C4-2B (cell line): Measurements from ENCODE around the gene ARID5B.

Experiments
- H3K27ac ChIP-seq: fragments of 450-650 bp; 2 replicates; pipeline ENCODE4 v1.5.1; 2017
- ZFX ChIP-seq: fragments of 450-650 bp; IDR thresholded peaks from 2 replicates; pipeline ENCODE4 v1.6.1; 2017
- TF ChIP-seq, protein P1 (sequence below): fragments of 450-650 bp; conservative IDR thresholded peaks from 2 replicates; pipeline ENCODE4 v1.5.1; 2017; ENCODE audit warnings: mild to moderate bottlenecking

Gene ARID5B

DNA sequence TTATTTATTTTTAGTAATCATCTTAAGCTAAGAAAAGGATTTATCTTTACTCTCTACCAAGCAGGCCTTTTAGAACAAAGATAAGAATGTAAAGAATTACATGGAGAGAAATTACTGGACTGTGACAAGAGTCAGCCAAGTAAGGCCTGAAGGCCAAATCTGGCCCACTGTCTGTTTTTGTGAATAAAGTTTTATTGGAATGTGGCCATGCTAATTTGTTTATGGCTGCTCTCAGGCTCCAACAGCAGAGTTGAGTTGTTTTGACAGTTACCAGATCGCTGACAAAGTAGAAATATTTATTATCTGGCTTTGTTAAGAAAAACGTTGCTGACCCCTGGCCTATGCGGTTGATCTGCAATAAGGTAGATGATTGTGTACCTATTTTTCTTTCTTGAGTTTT lies 6.1 kb downstream of the ARID5B start:
- H3K27ac ChIP-seq: no peak overlapping the region
- TF ChIP-seq, protein P1, sequence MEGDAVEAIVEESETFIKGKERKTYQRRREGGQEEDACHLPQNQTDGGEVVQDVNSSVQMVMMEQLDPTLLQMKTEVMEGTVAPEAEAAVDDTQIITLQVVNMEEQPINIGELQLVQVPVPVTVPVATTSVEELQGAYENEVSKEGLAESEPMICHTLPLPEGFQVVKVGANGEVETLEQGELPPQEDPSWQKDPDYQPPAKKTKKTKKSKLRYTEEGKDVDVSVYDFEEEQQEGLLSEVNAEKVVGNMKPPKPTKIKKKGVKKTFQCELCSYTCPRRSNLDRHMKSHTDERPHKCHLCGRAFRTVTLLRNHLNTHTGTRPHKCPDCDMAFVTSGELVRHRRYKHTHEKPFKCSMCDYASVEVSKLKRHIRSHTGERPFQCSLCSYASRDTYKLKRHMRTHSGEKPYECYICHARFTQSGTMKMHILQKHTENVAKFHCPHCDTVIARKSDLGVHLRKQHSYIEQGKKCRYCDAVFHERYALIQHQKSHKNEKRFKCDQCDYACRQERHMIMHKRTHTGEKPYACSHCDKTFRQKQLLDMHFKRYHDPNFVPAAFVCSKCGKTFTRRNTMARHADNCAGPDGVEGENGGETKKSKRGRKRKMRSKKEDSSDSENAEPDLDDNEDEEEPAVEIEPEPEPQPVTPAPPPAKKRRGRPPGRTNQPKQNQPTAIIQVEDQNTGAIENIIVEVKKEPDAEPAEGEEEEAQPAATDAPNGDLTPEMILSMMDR: no peak

DNA sequence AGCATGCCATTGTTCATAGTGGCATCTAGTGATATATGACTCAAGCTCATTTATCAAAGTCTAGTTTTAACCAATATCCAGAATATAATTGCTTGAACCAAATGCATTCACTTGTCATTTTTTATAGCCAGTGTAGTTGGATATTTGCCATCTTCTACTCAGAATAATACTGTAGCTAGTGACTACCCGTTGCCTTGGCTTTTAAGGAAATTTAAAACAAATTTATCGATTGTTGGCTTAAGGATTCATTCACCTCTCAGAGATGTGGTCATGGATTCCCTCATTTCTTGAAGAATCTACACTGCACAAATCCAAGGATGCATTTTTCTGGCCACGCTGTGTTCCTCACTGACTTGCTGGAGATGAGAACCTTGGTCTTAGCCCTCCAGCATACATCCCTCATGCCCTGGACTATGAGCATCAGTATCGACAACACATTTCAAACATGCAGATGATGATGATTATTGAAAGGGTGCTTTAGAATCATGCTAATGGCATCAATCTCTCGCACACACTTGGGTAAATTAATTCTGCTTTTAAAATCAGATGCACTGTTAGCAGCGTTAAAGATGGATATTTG lies 8.8 kb downstream of the ARID5B start:
- TF ChIP-seq ZFX: no peak
- TF ChIP-seq, protein P1: no peak
- no peak overlapping the region for H3K27ac ChIP-seq

DNA sequence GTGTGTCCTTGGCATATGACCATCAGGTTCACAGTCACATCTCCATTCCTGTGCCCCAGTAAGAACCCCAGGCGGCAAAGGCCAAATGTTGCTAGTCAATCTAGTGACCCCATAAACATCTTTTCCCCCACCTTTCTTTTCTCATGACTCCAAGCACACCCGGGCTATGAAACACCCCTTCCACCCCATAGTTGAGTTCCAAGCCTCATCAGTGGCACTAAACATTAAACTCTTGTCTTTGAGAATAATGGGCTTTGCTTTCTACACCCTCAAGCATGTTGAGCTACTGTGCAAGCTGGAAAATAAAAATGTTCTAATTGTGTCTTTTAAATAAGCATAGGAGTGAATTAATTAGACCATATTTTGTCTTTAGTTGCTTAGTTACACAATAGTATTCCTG lies 9.4 kb downstream of the ARID5B start:
- no peak overlapping the region for H3K27ac ChIP-seq
- TF ChIP-seq ZFX: no peak
- TF ChIP-seq, protein P1: no peak

DNA sequence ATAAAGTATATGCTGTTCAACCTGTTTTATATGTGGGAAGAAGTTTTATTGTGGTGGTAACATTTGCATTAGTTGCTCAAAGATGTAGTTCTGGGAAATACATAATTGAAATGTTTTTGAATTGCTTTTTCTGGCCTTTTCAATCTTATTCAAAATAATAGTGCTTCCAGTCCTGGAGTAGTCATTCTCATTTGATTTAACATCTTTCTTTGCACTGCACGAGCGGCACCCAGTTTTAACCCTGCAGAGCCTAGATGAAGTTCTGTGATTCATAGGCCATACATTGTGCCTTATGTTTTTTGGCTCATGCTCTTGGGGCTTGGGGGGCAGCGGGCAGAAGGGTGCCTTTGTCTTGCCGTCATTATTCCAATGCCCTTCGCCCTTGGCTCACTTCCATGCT lies 9.9 kb downstream of the ARID5B start:
- TF ChIP-seq ZFX: no peak
- TF ChIP-seq, protein P1: no peak
- no peak overlapping the region for H3K27ac ChIP-seq

DNA sequence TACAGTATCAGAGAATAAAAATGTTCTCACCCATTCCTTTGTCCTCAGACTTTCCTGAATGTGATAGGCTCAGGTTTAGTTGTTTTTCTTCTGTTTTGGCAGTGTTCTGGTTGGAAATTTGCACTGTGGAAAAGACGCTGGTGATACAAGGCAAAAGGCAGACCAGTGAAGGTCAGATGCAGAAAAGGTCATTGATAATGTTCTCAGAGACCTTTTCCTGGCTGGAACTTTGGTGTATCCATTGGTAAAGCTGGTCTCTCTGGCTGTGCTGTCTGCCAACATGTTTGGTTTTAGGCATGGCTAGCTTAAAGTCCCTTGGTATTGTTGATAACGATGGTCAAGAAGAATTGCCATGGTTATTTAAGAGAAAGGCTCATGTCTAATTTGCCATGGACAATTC lies 11.5 kb downstream of the ARID5B start:
- TF ChIP-seq, protein P1: no peak
- TF ChIP-seq ZFX: no peak
- H3K27ac ChIP-seq: no peak overlapping the region

DNA sequence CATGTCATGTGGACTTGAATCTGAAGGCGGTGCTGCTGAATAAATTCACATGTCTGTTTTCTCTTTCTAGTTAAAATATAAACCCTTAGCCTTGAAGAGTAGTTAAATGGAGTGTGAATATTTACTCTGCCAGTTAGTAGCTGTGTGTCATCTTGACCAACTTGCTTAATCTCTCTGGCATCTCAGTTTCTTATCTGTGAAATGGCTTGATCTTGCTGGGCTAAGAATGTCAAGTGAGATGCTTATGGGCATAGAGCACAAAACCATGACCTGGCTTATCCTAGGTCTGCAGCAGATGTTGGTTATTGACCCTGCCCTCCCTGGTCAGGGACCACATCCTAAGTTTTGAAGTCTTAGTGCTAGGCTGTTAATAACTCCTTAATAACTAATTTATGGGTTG lies 16.6 kb downstream of the ARID5B start:
- TF ChIP-seq, protein P1: no peak
- TF ChIP-seq ZFX: no peak
- H3K27ac ChIP-seq: no peak overlapping the region

DNA sequence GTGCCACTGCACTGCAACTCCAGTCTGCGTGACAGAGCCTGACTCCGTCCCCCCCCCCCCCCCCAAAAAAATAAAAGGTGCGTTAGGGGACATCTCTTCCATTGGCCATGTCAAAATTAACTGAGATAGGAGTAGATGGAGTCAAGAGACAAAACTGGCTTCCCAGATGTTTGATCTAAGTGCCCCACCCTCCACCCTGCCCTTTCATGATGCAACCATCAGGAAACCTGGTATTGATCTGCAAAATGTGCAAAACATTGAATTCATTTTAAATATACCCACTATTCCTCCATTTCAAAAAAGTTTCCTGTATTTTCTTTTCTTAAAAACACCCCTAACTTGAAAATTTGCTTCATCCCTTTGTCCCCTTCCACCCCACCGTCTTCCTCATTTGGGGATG lies 17.5 kb downstream of the ARID5B start:
- H3K27ac ChIP-seq: no peak overlapping the region
- TF ChIP-seq, protein P1: no peak
- TF ChIP-seq ZFX: no peak
